HG03039 (cell line): ENCODE data around the gene KLHDC10.
A peak's percentile ranks its signal among the peaks of the same experiment; 100 is the strongest.
"Not testable (repeated sequence)": the region's sequence is repeated elsewhere in the genome, so short reads cannot be mapped to it uniquely, and the experiment has no call there.

ENCODE experiments used
- ATAC-seq: cut with Tn5 transposase; IDR thresholded peaks from one replicate; pipeline ENCODE4 v1.9.1; 2021; ENCODE audit warnings: mild to moderate bottlenecking, moderate library complexity; ENCODE audit not compliant: unreplicated experiment

The KLHDC10 gene

DNA sequence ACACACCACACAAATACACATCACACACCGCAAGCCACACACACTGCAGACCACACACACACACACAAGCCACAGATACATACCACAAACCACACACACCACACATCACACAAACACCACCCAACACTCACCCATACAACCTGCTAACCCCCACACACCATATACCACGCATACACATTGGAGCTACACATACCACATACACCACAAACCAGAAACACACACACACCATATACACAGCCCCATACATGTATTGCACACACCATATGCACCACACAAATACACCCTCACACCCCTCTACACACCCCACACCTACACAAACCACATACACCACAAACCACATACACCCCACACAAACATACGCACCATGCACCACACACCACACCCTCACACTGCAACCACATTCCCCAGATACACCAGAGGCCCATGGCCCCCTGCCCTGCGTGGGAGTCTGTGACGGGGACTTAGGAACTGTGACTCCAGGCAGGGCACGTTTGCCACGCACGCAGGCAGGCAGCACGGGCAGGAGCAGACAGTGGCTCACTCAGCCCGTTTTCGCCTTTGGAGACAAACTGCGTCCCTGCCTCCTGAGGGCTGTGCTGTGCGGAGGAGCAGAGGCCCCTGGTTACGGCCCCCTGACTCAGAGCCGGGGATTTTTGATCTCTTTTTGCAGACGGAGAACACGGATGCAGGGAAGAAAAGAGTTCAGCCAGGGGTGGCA lies 82.3 kb downstream of the KLHDC10 start:
- ATAC-seq, result no peak

GRCh38 chr7:130153211-130153908 lies 83.0 kb downstream of the KLHDC10 start:
- no peak for ATAC-seq

- no peak for ATAC-seq
Observed at GRCh38 chr7:130154131-130154500, 83.8 kb downstream of the KLHDC10 start.

- ATAC-seq, result no peak
Observed at GRCh38 chr7:130154501-130155317, 84.4 kb downstream of the KLHDC10 start.

- ATAC-seq, result no peak
Observed at GRCh38 chr7:130156140-130156539, 85.8 kb downstream of the KLHDC10 start.

- ATAC-seq, result no peak
Observed at GRCh38 chr7:130157700-130158099, 87.4 kb downstream of the KLHDC10 start.

DNA sequence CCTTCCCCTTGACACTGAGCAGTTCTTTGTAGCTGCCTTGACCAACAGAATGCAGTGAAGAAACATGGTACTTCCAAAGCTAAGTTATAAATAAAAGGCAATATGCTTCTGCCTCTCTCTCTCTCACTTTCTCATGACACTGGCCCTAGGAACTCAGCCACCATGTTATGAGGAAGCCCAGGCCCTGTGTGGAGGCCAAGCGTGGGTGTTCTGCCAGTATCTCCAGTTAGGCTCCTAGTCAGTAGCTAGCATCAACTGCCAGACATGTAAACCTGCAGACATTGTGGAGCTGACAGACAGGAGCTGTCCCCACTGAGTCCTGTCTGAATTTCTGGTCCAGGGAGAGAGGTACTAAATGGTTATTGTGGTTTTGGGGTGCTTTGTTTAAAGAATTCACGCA lies 89.7 kb downstream of the KLHDC10 start:
- ATAC-seq, result no peak

- ATAC-seq, result no peak
Observed at GRCh38 chr7:130160455-130160854, 90.1 kb downstream of the KLHDC10 start.

GRCh38 chr7:130162196-130162595 lies 91.9 kb downstream of the KLHDC10 start:
- no peak for ATAC-seq

- ATAC-seq, result no peak
Observed at GRCh38 chr7:130174237-130174959, 104.1 kb downstream of the KLHDC10 start.

DNA sequence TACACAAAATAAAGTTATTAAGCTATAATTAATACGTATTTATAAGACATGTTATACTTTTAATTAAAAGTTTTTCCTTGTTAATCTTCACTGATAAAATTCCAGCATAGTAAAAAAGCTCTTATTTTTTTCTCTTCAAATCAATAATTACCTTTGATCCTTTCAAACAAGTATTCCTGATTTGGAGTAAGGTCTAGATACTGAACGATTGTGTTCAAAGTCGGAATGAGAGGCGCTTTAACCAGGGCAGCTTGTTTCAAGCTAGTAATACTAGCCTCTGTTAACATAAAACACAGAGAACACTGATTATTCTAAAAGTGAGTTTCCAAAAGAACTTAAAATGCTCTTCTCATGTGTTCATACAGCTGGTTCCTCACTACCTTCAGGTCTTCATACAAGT lies 107.9 kb downstream of the KLHDC10 start:
- no peak for ATAC-seq

- no peak for ATAC-seq
Observed at GRCh38 chr7:130179631-130180030, 109.3 kb downstream of the KLHDC10 start.

GRCh38 chr7:130180571-130181262 lies 110.4 kb downstream of the KLHDC10 start:
- no peak for ATAC-seq

DNA sequence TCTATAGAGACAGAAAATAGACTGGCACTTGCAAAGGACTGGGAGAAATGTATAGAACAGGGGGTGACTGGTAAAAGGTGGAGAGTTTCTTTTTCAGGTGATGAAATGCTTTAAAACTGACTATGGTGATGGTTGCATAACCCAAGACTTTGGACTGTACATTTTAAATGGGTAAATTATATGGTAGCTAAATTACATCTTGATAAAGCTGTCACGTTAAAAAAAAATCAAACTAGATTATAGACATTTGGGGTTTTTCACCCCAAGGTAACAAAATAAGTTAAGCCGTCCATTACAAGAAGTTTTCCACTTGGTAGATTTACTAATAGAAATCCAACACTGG lies 110.9 kb downstream of the KLHDC10 start:
- no peak for ATAC-seq

- ATAC-seq, result peak; percentile 78
Observed at GRCh38 chr7:130182990-130183389, 112.7 kb downstream of the KLHDC10 start.

GRCh38 chr7:130184349-130184748 lies 114.0 kb downstream of the KLHDC10 start:
- ATAC-seq, result not testable (repeated sequence)
